HEK293 (cell line): ENCODE measurements around the gene EFCAB11.

Experiments used
- CTCF ChIA-PET: fragments of 350-600 bp; formaldehyde crosslinking; extraction: SDS; loops from one replicate; lab custom pipeline; 2021; ENCODE audit warnings: antibody characterized with exemption; lab: Yijun Ruan, JAX
- POLR2A ChIA-PET: fragments of 300-600 bp; formaldehyde crosslinking; extraction: SDS; loops from one replicate; lab custom pipeline; 2020; ENCODE audit warnings: antibody characterized with exemption, inconsistent platforms; lab: Yijun Ruan, JAX
- H3K27ac ChIP-seq: fragments of 200-500 bp; sonication (Bioruptor generic); 2 replicates; pipeline ENCODE4 v1.5.1; 2014; ENCODE audit warnings: low read depth, low read length, control low read depth, inconsistent platforms; ENCODE audit errors: extremely low read depth
- H3K36me3 ChIP-seq, 2 experiments: fragments of 200-500 bp in 1 of 2; sonication (Bioruptor generic) in 1 of 2; 1 replicate in 1 of 2; 2 replicates in 1 of 2; pipeline ENCODE4 v1.5.1; 2014 to 2017; ENCODE audit warnings: inconsistent platforms in 2 of 2, low read length in 2 of 2; ENCODE audit not compliant: control insufficient read depth in 2 of 2, insufficient read depth in 1 of 2
- H3K4me1 ChIP-seq: fragments of 200-500 bp; sonication (Bioruptor generic); 2 replicates; pipeline ENCODE4 v1.5.1; 2014; ENCODE audit warnings: mild to moderate bottlenecking, low read length, inconsistent platforms; ENCODE audit not compliant: control insufficient read depth, insufficient read depth
- H3K4me3 ChIP-seq: 2 replicates; pipeline ENCODE4 v1.5.1; 2011; ENCODE audit warnings: low read depth, mild to moderate bottlenecking, control low read depth, low read length, moderate library complexity
- H3K9me3 ChIP-seq: fragments of 200-500 bp; sonication (Bioruptor generic); 2 replicates; pipeline ENCODE4 v1.5.1; 2014; ENCODE audit warnings: low read depth, low read length, inconsistent platforms; ENCODE audit not compliant: control insufficient read depth, insufficient read depth
- CTCF ChIP-seq: fragments of 450-650 bp; formaldehyde crosslinking; IDR thresholded peaks from 2 replicates; pipeline ENCODE4 v1.5.1; 2016; ENCODE audit warnings: missing biosample characterization, missing genetic modification characterization
- GLIS2 ChIP-seq: fragments of 450-650 bp; formaldehyde crosslinking; IDR thresholded peaks from 2 replicates; pipeline ENCODE4 v1.5.1; 2016; ENCODE audit warnings: missing biosample characterization, missing genetic modification characterization
- KLF8 ChIP-seq: fragments of 450-650 bp; formaldehyde crosslinking; IDR thresholded peaks from 2 replicates; pipeline ENCODE4 v1.5.1; 2016; ENCODE audit warnings: missing biosample characterization, missing genetic modification characterization
- YY1 ChIP-seq: fragments of 450-650 bp; formaldehyde crosslinking; IDR thresholded peaks from 2 replicates; pipeline ENCODE4 v1.5.1; 2018; ENCODE audit warnings: missing biosample characterization, missing genetic modification characterization
- ZBTB49 ChIP-seq: fragments of 450-650 bp; formaldehyde crosslinking; IDR thresholded peaks from 2 replicates; pipeline ENCODE4 v1.5.1; 2016; ENCODE audit warnings: missing biosample characterization, missing genetic modification characterization, low read depth
- ZBTB7A ChIP-seq: fragments of 450-650 bp; formaldehyde crosslinking; IDR thresholded peaks from 2 replicates; pipeline ENCODE4 v1.5.1; 2016; ENCODE audit warnings: low read depth, missing biosample characterization, missing genetic modification characterization
- ZNF133 ChIP-seq: fragments of 450-650 bp; formaldehyde crosslinking; IDR thresholded peaks from 2 replicates; pipeline ENCODE4 v1.5.1; 2016; ENCODE audit warnings: missing biosample characterization, missing genetic modification characterization
- ZNF155 ChIP-seq: fragments of 450-650 bp; formaldehyde crosslinking; IDR thresholded peaks from 2 replicates; pipeline ENCODE4 v1.5.1; 2016; ENCODE audit warnings: missing biosample characterization, missing genetic modification characterization
- ZNF239 ChIP-seq: fragments of 450-650 bp; formaldehyde crosslinking; IDR thresholded peaks from 2 replicates; pipeline ENCODE4 v1.5.1; 2016; ENCODE audit warnings: missing biosample characterization, missing genetic modification characterization
- ZNF266 ChIP-seq: fragments of 450-650 bp; formaldehyde crosslinking; IDR thresholded peaks from 2 replicates; pipeline ENCODE4 v1.5.1; 2016; ENCODE audit warnings: missing biosample characterization, missing genetic modification characterization, low read depth
- ZNF302 ChIP-seq: fragments of 450-650 bp; formaldehyde crosslinking; IDR thresholded peaks from 2 replicates; pipeline ENCODE4 v1.5.1; 2016; ENCODE audit warnings: missing biosample characterization, missing genetic modification characterization, low read depth
- ZNF354C ChIP-seq: fragments of 450-650 bp; formaldehyde crosslinking; IDR thresholded peaks from 2 replicates; pipeline ENCODE4 v1.5.1; 2016; ENCODE audit warnings: missing biosample characterization, missing genetic modification characterization, low read depth, borderline replicate concordance
- ZNF488 ChIP-seq: fragments of 450-650 bp; formaldehyde crosslinking; IDR thresholded peaks from 2 replicates; pipeline ENCODE4 v1.5.1; 2016; ENCODE audit warnings: missing biosample characterization, missing genetic modification characterization
- ZNF514 ChIP-seq: fragments of 450-650 bp; formaldehyde crosslinking; IDR thresholded peaks from 2 replicates; pipeline ENCODE4 v1.5.1; 2016; ENCODE audit warnings: missing biosample characterization, missing genetic modification characterization
- ZNF549 ChIP-seq: fragments of 450-650 bp; IDR thresholded peaks from 2 replicates; pipeline ENCODE4 v1.5.1; 2018; ENCODE audit warnings: missing biosample characterization, missing genetic modification characterization, mild to moderate bottlenecking, inconsistent platforms, moderate library complexity
- ZNF654 ChIP-seq: fragments of 450-650 bp; formaldehyde crosslinking; IDR thresholded peaks from 2 replicates; pipeline ENCODE4 v1.5.1; 2016; ENCODE audit warnings: low read depth, missing biosample characterization, missing genetic modification characterization
- ZNF660 ChIP-seq: fragments of 450-650 bp; IDR thresholded peaks from 2 replicates; pipeline ENCODE4 v1.5.1; 2018; ENCODE audit warnings: missing biosample characterization, mild to moderate bottlenecking, missing genetic modification characterization
- ZNF664 ChIP-seq: fragments of 450-650 bp; formaldehyde crosslinking; IDR thresholded peaks from 2 replicates; pipeline ENCODE4 v1.5.1; 2016; ENCODE audit warnings: missing biosample characterization, missing genetic modification characterization
- TF ChIP-seq, protein P1 (sequence below): fragments of 450-650 bp; formaldehyde crosslinking; IDR thresholded peaks from 2 replicates; pipeline ENCODE4; 2016; ENCODE audit warnings: missing biosample characterization, missing genetic modification characterization
- TF ChIP-seq, protein P2 (sequence below): fragments of 450-650 bp; IDR thresholded peaks from 2 replicates; pipeline ENCODE4 v1.5.1; 2018; ENCODE audit warnings: missing biosample characterization, missing genetic modification characterization
- TF ChIP-seq, protein P3 (sequence below): fragments of 450-650 bp; formaldehyde crosslinking; IDR thresholded peaks from 2 replicates; pipeline ENCODE4 v1.5.1; 2017; ENCODE audit warnings: missing biosample characterization, mild to moderate bottlenecking, missing genetic modification characterization, moderate library complexity
- TF ChIP-seq, protein P4 (sequence below): fragments of 450-650 bp; formaldehyde crosslinking; IDR thresholded peaks from 2 replicates; pipeline ENCODE4 v1.5.1; 2017; ENCODE audit warnings: missing biosample characterization, missing genetic modification characterization

The EFCAB11 gene

DNA sequence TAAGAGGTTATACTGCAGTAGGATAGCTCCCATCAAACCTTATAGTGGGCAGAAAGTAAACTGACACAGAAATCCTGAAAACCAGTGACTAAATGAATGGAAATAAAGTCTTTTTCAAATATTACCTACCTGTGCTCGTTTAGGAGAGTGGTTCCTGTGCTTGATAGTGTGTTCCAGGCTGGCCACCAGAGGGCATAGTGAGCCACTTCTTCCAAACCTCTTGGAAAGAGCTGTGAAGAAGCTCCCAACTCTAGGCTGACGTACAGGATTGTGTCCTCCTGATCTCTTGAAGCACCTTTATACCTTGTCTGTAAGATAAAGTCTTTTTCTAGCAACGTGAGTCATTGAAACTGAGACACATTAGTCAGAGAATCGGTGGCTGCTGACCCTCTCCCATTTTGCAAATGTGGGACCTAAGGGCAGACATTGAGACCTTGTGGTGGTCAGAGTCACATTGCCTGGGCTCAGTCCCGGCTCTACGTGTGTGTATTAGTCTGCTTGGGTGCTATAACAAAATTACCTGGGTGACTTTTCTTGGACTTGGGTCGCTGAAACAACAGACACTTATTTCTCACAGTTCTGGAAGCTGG lies 18.8 kb upstream of the EFCAB11 start:
- no peak for TF ChIP-seq ZNF664 (tag by site-specific recombination)
- TF ChIP-seq ZNF654 (tag by site-specific recombination), result peak; percentile 46
- TF ChIP-seq, protein P1, sequence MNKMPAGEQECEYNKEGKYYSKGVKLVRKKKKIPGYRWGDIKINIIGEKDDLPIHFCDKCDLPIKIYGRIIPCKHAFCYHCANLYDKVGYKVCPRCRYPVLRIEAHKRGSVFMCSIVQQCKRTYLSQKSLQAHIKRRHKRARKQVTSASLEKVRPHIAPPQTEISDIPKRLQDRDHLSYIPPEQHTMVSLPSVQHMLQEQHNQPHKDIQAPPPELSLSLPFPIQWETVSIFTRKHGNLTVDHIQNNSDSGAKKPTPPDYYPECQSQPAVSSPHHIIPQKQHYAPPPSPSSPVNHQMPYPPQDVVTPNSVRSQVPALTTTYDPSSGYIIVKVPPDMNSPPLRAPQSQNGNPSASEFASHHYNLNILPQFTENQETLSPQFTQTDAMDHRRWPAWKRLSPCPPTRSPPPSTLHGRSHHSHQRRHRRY, result no peak
- TF ChIP-seq CTCF, result peak; percentile 62
- TF ChIP-seq ZNF266 (tag by site-specific recombination), result no peak
- TF ChIP-seq KLF8 (tag by site-specific recombination), result no peak
- TF ChIP-seq ZNF302, result no peak
- TF ChIP-seq ZNF239 (tag by site-specific recombination), result no peak
- TF ChIP-seq GLIS2 (tag by site-specific recombination), result no peak
- TF ChIP-seq, protein P2, sequence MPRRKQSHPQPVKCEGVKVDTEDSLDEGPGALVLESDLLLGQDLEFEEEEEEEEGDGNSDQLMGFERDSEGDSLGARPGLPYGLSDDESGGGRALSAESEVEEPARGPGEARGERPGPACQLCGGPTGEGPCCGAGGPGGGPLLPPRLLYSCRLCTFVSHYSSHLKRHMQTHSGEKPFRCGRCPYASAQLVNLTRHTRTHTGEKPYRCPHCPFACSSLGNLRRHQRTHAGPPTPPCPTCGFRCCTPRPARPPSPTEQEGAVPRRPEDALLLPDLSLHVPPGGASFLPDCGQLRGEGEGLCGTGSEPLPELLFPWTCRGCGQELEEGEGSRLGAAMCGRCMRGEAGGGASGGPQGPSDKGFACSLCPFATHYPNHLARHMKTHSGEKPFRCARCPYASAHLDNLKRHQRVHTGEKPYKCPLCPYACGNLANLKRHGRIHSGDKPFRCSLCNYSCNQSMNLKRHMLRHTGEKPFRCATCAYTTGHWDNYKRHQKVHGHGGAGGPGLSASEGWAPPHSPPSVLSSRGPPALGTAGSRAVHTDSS (tag by site-specific recombination), result no peak
- TF ChIP-seq ZNF660 (tag by site-specific recombination), result peak; percentile 61; the same call in 1 of the 2 replicates
- no peak for TF ChIP-seq ZBTB7A (tag by site-specific recombination)
- TF ChIP-seq ZNF354C (tag by site-specific recombination), result no peak
- TF ChIP-seq, protein P3, sequence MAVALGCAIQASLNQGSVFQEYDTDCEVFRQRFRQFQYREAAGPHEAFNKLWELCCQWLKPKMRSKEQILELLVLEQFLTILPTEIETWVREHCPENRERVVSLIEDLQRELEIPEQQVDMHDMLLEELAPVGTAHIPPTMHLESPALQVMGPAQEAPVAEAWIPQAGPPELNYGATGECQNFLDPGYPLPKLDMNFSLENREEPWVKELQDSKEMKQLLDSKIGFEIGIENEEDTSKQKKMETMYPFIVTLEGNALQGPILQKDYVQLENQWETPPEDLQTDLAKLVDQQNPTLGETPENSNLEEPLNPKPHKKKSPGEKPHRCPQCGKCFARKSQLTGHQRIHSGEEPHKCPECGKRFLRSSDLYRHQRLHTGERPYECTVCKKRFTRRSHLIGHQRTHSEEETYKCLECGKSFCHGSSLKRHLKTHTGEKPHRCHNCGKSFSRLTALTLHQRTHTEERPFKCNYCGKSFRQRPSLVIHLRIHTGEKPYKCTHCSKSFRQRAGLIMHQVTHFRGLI (tag by site-specific recombination), result no peak
- Histone ChIP-seq H3K36me3 (peaks cover 56 to 75% of the 10 kb centered on the region in 2 experiments), H3K4me1 (no peaks in the 10 kb centered on the region), H3K27ac (no peak overlapping the region), H3K4me3 (no peak overlapping the region), H3K9me3 (no peaks in the 10 kb centered on the region)
- ChIA-PET POLR2A (no interaction called here), CTCF (interaction anchor here (0.5 to 5.6 kb wide), 45 partner anchors 8 to 1292 kb away, joined by 3 to 77 read pairs (median 4); partner anchors contain the start of genes EFCAB11 and TDP1)

GRCh38 chr14:89965839-89966238 lies 11.3 kb upstream of the EFCAB11 start:
- CTCF ChIA-PET, result interaction anchor here (0.8 to 1.2 kb wide), 3 partner anchors 10 to 27 kb away, joined by 4 to 5 read pairs (median 4); partner anchors contain the start of gene TDP1
- H3K9me3 ChIP-seq, result no peaks in the 10 kb centered on the region
- no peaks in the 10 kb centered on the region for H3K4me1 ChIP-seq
- no peak overlapping the region for H3K27ac ChIP-seq
- no peak overlapping the region for H3K4me3 ChIP-seq
- peaks cover 20 to 79% of the 10 kb centered on the region in 2 experiments for H3K36me3 ChIP-seq
- POLR2A ChIA-PET, result no interaction called here
- no peak for TF ChIP-seq ZNF155 (tag by site-specific recombination)
- TF ChIP-seq ZNF488 (tag by site-specific recombination), result no peak
- TF ChIP-seq ZNF133, result no peak
- no peak for TF ChIP-seq ZBTB49 (tag by site-specific recombination)
- no peak for TF ChIP-seq YY1 (tag by site-specific recombination)
- TF ChIP-seq, protein P4, sequence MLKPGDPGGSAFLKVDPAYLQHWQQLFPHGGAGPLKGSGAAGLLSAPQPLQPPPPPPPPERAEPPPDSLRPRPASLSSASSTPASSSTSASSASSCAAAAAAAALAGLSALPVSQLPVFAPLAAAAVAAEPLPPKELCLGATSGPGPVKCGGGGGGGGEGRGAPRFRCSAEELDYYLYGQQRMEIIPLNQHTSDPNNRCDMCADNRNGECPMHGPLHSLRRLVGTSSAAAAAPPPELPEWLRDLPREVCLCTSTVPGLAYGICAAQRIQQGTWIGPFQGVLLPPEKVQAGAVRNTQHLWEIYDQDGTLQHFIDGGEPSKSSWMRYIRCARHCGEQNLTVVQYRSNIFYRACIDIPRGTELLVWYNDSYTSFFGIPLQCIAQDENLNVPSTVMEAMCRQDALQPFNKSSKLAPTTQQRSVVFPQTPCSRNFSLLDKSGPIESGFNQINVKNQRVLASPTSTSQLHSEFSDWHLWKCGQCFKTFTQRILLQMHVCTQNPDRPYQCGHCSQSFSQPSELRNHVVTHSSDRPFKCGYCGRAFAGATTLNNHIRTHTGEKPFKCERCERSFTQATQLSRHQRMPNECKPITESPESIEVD (tag by site-specific recombination), result no peak
- TF ChIP-seq, protein P1, result no peak
- no peak for TF ChIP-seq ZNF239 (tag by site-specific recombination)
- no peak for TF ChIP-seq ZNF549
- no peak for TF ChIP-seq ZNF514 (tag by site-specific recombination)
